ENCODE data around the gene WDR17.

- no peak for TF ChIP-seq POLR2A (IDR thresholded peaks at IDR 0.05)
- no peak for TF ChIP-seq CTCF (IDR thresholded peaks at IDR 0.05)
These were observed 73.9 kb downstream of the WDR17 start for GRCh38 chr4:176139518-176139917.
